CD4-positive, alpha-beta T cell treated with Interleukin-15 for 4 hours (primary cell): ENCODE results near the gene TMEM8B.
A peak's percentile ranks its signal among the peaks of the same experiment; 100 is the strongest.
"Not testable (repeated sequence)": the region's sequence is repeated elsewhere in the genome, so short reads cannot be mapped to it uniquely, and the experiment has no call there.

ENCODE experiments used
- DNase-seq: peaks from one replicate; pipeline ENCODE4 v3.0.0-alpha.2; 2020; ENCODE audit warnings: low spot score

Gene TMEM8B

DNA sequence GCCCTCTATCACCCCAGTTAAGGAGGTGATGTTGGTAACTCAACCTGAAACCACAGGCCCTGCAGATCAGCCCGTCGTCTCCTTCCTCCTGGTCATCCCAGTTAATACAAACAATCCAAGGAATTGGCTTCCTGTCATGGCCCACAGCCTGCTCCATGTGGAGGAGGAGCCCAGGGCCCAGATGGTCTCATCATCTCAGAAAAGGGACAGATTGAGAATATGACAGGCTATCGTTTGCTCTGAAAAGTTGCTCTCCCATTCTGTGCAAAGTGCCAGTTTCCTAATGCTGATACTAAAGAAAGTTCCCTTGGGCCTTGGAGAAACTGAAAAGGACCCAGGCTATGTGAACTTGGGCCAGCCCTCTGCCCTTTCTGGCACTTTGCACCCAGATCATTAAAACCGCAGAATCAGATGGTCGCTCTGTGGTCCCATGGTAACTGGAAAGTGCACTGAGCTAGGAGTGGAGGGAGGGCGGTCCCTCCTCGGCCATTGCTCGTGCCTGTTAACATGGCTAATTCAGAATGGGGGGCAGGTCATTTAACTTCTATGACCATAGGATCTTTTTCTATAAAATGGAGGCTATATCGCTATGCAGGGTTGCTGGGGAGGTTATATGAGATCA, 79.6 kb downstream of the TMEM8B start:
- no peak for DNase-seq

DNA sequence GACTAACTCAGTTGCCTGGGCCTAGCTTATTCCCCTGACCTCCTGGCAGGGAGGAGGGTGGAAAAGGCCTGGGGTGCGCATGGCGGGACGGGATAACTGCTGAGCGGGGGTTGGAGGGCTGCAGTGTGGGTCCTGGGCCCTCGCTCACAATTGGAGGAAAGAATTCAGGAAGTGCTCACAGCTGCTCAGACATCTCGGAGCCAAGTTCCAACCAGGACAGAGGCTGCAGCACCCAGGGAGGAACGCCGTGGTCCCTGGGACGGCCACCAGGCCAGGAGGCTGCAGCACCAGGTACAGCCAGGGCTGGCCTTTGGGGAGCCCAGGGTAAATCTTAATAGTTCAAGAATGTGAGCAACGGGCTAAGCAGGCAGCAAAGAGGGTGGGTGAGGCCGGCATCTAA, 80.2 kb downstream of the TMEM8B start, which contains the start of gene SPAAR:
TSS of gene SPAAR (plus strand) at position 217 of the 400 bp plus-strand sequence. CDS start 974 bp downstream, outside the sequence.
- DNase-seq = no peak

DNA sequence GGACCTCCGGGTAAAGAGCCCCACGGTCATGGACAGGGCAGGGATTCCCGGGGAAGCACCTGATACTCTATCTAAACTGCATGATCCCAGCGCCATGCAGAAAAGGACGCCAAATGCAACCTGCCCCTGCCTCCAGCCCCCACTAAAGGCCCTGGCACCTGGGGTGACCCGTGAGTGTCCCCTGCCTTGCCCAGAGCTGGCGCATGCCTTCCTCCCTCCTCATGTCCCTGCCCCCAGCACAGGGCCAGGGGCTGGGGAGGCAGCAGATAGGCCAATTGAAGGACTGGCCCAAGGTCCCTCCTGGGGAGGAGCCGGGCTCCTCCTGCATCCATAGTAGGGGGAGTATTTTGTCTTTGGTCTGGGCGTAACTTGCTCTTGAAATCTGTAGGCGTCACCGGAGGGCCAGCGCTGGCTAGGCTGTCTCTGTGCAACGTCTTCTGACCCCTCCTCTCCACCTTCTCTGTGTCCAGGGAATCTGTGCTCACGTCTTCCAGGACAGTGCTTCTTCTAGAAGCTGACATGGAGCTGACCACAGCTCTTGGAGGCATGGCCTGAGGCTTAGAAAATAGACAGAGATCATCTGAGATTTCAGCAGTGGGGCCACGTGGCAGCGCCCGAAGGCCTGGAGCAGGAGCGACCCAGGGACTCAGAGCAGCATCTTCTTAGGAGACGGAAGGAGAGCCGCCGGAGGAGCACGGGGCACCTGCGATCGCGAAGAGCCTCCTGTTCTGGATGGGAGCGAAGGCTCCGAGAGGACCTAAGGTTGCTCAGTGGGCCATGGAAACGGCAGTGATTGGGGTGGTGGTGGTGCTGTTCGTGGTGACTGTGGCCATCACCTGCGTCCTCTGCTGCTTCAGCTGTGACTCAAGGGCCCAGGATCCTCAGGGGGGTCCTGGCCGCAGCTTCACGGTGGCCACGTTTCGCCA, 80.9 kb downstream of the TMEM8B start:
- no peak for DNase-seq

DNA sequence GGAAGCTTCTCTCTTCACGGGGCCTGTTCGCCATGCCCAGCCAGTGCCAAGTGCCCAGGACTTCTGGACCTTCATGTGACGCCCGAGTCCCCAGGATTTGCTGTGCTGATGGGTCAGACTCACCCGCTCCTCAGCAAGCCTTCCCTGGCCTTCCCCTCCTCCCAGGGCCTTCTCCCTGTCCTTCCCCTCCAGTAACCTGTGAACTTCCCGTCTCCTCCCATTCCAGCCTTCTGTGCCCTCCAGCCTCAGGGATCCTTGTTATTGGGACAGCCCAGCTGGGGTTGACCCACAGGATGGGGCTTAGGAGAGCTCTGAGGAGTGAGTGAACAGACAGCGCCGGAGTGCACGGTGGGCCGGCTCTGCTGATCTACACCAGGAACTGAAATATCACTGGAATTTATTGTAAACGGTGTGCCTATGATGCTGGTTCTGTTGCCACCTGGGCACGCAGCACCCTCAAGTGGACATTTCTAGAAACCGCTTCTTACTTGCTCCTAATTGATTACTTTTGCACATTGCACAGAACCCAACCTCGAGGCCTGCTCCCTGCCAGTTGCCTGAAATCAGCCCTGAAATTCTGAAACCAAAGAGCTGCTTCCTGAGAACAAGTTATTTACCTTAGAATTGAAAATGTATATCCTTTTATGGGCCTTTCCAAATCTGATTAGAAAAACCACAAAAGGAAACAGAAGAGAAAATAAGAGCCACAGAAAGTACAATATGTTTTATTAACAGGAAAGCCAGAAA, 81.8 kb downstream of the TMEM8B start:
- peak; percentile 52 for DNase-seq

DNA sequence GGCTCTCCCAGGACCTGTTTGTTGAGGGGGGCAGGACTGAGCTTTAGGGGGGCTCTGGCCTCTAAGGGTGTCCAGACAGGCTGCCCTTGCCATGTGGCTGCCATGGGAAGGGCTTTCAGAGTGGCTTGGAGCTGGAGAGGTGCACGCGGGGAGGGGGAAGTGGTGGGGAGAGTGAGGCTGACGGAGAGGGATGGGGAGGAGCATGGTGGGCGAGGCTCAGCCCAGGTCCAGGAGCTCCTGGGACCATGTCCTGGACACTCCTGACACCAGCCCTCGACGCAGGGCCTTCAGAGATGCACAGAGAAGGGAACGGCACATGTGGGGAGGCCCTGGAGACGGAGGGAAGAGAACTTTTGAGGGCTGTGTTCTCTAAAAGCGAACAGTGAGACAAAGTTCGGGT, 82.7 kb downstream of the TMEM8B start:
- no peak for DNase-seq

DNA sequence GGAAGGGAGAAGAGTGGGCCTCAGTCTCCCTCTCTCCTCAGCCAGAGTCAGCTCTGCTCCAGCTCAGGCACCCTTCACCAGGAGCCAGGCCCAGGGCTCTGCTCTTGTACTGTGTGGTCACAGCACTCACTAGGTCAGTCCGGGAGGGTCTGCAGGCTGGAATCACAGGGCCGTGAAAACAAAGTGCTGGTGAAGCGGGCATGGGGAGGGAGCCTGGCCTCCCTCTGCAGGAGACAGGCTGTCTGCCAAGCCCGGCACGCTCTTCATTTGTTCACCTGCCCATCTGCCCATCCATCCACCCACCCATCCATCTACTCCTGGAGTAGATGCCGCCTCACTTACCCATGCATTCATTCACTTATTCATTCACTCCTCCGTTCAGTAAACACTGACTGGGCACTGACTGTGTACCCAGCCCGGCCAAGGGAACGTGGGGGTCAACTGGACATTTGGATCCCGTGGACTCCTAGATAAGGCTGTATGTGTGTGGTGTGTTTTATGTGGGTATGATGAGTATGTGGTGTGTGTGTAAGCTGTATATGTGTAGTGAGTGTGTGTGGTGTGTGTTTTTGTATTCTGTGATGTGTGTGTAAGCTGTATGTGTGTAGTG, 83.9 kb downstream of the TMEM8B start:
- DNase-seq = no peak

DNA sequence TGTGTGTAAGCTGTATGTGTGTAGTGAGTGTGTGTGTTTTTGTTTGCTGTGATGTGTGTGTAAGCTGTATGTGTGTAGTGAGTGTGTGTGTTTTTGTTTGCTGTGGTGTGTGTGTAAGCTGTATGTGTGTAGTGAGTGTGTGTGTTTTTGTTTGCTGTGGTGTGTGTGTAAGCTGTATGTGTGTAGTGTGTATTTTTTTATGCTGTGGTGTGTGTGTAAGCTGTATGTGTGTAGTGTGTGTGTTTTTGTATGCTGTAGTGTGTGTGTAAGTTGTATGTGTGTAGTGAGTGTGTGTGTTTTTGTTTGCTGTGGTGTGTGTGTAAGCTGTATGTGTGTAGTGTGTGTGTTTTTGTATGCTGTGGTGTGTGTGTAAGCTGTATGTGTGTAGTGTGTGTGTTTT, 84.4 kb downstream of the TMEM8B start:
- DNase-seq = not testable (repeated sequence)

DNA sequence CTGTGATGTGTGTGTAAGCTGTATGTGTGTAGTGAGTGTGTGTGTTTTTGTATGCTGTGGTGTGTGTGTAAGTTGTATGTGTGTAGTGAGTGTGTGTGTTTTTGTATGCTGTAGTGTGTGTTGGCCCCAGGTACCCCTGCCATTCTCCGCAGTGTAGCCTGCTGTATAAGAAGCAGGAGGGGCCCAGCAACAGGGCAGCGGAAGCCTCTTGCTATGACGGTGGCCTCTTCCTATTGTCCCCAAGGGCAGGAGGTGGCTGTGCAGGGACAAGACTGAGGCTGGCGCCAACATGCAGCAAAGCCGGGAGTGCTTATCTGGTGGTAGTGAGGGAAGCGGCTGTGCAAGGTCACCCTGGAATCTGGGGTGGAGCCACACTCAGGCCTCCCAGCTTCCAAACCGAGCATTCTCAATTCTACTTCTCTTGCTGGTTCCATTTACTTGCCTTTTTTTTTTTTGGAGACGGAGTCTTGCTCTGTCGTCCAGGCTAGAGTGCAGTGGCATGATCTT, 85.3 kb downstream of the TMEM8B start:
- peak; percentile 2 for DNase-seq
